Mucosa of rectum (tissue), 2 donors: ENCODE results near the gene SMOC1.
"Not testable (repeated sequence)": the region's sequence is repeated elsewhere in the genome, so short reads cannot be mapped to it uniquely, and the experiment has no call there.

ENCODE experiments used
- H3K27ac ChIP-seq, 2 donors: one replicate each; pipeline ENCODE4 v1.7.0; 2013; ENCODE audit warnings: inconsistent platforms in 2 of 2, low read depth in 2 of 2, low read length in 2 of 2
- H3K27me3 ChIP-seq, 2 donors: one replicate each; pipeline ENCODE4 v1.7.0; 2013; ENCODE audit warnings: low read length in 2 of 2; ENCODE audit not compliant: control insufficient read depth in 2 of 2, insufficient read depth in 2 of 2
- H3K36me3 ChIP-seq, 2 donors: one replicate each; pipeline ENCODE4 v1.7.0; 2013; ENCODE audit warnings: low read length in 2 of 2; ENCODE audit not compliant: control insufficient read depth in 2 of 2, insufficient read depth in 2 of 2
- H3K4me1 ChIP-seq, 2 donors: one replicate each; pipeline ENCODE4 v1.7.0; 2013; ENCODE audit warnings: low read length in 2 of 2, mild to moderate bottlenecking in 1 of 2; ENCODE audit not compliant: control insufficient read depth in 2 of 2, insufficient read depth in 2 of 2
- H3K4me3 ChIP-seq, 2 donors: one replicate each; pipeline ENCODE4 v1.7.0; 2013; ENCODE audit warnings: low read length in 2 of 2
- H3K9ac ChIP-seq, 2 donors: one replicate each; pipeline ENCODE4 v1.7.0; 2013; ENCODE audit warnings: low read length in 2 of 2, low read depth in 1 of 2, mild to moderate bottlenecking in 1 of 2
- H3K9me3 ChIP-seq, 2 donors: one replicate each; pipeline ENCODE4 v1.7.0; 2013; ENCODE audit warnings: low read length in 2 of 2; ENCODE audit not compliant: control insufficient read depth in 2 of 2
- donor health status: healthy.
- donor health status: Normal muscosa, but diverticular disease.

SMOC1 gene

DNA sequence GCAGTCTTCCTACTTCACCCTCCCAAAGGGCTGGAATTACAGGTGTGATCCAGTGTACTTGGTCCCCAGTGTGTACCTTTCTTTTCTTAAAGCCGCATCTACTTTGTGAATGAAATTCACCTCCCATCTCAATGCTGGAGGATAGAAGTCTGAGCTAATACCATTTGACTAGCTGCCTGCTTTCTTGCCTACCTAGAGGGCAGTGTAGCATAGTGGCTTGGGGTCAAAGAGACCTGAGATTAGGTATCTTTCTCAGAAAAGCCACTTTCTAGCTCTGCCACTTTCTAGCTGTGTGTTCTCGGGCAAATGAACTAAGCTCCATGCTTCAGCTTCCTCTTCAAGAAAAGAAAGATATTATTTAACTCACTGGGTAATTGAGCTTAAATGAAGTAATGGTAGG lies 16.9 kb downstream of the SMOC1 start:
- Histone ChIP-seq H3K9ac (no peak overlapping the region), H3K4me1 (no peaks in the 10 kb centered on the region), H3K4me3 (no peak overlapping the region), H3K27ac (no peak overlapping the region), H3K9me3 (no peaks in the 10 kb centered on the region), H3K27me3 (peaks cover 0 to 2% of the 10 kb centered on the region in 2 donors), H3K36me3 (no peaks in the 10 kb centered on the region)

GRCh38 chr14:69896972-69897371 lies 17.8 kb downstream of the SMOC1 start:
- no peaks in the 10 kb centered on the region for H3K4me1 ChIP-seq
- H3K36me3 ChIP-seq = no peaks in the 10 kb centered on the region
- H3K27me3 ChIP-seq = no peaks in the 10 kb centered on the region
- H3K4me3 ChIP-seq = no peak overlapping the region
- no peak overlapping the region for H3K27ac ChIP-seq
- no peak overlapping the region for H3K9ac ChIP-seq
- H3K9me3 ChIP-seq = no peaks in the 10 kb centered on the region

DNA sequence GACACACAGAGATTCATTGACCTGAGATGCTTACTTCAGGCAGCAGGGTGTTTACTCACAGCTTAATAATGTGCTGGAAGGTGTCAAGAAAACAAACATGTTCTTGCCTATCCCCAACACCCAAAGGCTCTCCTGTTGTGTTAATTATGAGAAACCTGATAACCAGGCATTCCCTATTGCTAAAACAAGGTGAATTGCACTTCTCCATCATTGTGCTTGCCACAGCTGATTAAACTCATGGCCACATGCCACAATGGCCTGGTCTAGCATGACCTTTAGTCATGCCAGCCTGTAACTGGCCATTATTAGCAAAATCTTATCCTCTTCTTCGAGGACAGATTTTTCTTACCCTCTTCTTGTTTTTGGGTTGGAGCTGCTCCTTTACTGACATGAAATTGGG lies 21.4 kb downstream of the SMOC1 start:
- Histone ChIP-seq H3K4me3 (no peak overlapping the region), H3K36me3 (no peaks in the 10 kb centered on the region), H3K4me1 (no peaks in the 10 kb centered on the region), H3K27me3 (no peaks in the 10 kb centered on the region), H3K27ac (no peak overlapping the region), H3K9me3 (no peaks in the 10 kb centered on the region), H3K9ac (no peak overlapping the region)

DNA sequence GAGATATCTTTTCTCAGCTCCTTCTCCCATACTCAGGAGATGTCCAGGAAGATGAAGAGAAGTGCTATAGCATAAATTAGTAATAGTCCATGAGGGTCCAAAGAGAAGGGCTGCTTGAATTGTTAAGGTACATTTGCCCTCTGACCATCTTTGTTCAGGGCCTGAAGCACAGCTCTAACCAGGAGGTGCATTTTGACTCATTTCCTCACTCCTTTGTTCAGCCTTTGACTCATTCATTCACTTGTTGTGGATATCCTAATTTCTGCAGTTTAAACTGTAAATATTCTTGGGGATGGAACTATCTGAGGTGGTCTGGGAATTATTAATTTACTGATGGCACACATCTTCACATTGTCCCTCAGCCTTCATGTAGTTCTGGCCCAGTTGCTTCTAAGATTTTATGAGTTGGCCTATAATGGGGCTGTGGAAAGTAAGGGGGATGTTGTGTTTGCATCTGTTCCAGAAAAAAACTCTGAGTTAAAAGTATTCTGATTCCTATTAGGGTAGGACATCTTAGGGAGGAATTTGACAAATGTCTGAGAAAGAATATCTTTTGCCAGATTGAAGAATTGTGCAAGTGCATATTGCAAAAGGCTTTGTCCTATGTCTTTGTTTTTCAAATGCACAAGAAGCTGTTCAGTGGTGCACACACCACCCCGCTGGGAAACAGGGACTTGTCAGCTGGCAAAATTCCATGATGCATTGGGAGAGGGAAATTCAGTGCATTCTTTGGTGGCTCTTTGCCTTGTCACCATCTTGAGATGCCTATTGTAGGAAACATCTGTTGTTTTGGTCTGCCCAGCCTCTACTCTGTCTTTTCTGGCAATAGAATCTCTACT lies 22.1 kb downstream of the SMOC1 start:
- H3K36me3 ChIP-seq = no peaks in the 10 kb centered on the region
- H3K4me3 ChIP-seq = no peak overlapping the region
- H3K9me3 ChIP-seq = no peaks in the 10 kb centered on the region
- no peaks in the 10 kb centered on the region for H3K4me1 ChIP-seq
- no peaks in the 10 kb centered on the region for H3K27me3 ChIP-seq
- no peak overlapping the region for H3K9ac ChIP-seq
- no peak overlapping the region for H3K27ac ChIP-seq

DNA sequence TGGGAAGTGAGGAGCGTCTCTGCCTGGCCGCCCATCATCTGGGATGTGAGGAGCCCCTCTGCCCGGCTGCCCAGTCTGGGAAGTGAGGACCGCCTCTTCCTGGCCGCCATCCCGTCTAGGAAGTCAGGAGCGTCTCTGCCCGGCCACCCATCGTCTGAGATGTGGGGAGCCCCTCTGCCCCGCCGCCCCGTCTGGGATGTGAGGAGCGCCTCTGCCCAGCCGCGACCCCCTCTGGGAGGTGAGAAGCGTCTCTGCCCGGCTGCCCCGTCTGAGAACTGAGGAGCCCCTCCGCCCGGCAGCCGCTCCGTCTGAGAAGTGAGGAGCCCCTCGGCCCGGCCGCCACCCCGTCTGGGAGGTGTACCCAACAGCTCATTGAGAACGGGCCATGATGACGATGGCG lies 23.8 kb downstream of the SMOC1 start:
- not testable (repeated sequence) for H3K4me3 ChIP-seq, H3K27ac ChIP-seq, H3K4me1 ChIP-seq, H3K9me3 ChIP-seq, H3K27me3 ChIP-seq, H3K36me3 ChIP-seq, H3K9ac ChIP-seq

- no peaks in the 10 kb centered on the region for H3K9me3 ChIP-seq
- no peaks in the 10 kb centered on the region for H3K4me1 ChIP-seq
- H3K36me3 ChIP-seq = no peaks in the 10 kb centered on the region
- H3K9ac ChIP-seq = no peak overlapping the region
- no peak overlapping the region for H3K27ac ChIP-seq
- H3K27me3 ChIP-seq = peaks cover 0 to 2% of the 10 kb centered on the region in 2 donors
- H3K4me3 ChIP-seq = no peak overlapping the region
Observed at GRCh38 chr14:69904246-69904645, 25.0 kb downstream of the SMOC1 start.

DNA sequence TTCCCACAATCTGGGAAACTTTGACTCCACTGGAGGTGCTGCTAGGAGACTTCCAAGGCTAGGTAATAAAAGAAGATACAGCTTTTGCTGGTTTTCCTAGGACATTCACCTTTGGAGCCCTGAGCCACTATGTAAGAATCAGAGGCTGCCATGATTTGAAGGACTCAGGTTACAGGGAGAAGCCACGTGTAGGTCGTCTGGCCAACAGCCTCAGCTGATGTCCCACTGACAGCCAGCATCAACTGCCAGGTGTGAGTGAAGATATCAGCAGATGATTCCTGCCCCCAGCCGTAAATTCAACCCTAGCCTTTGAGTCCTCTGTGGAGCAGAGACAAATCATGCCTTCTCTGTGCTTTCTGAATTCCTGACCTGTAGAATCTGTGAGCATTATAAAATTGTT lies 27.0 kb downstream of the SMOC1 start:
- Histone ChIP-seq H3K9me3 (no peaks in the 10 kb centered on the region), H3K27me3 (peaks cover 0 to 2% of the 10 kb centered on the region in 2 donors), H3K4me3 (no peak overlapping the region), H3K36me3 (no peaks in the 10 kb centered on the region), H3K4me1 (no peaks in the 10 kb centered on the region), H3K9ac (no peak overlapping the region), H3K27ac (no peak overlapping the region)

- Histone ChIP-seq H3K27me3 (peaks cover 0 to 2% of the 10 kb centered on the region in 2 donors), H3K27ac (no peak overlapping the region), H3K36me3 (no peaks in the 10 kb centered on the region), H3K4me3 (no peak overlapping the region), H3K9ac (no peak overlapping the region), H3K4me1 (no peaks in the 10 kb centered on the region), H3K9me3 (no peaks in the 10 kb centered on the region)
Observed at GRCh38 chr14:69909826-69910550, 30.8 kb downstream of the SMOC1 start.

DNA sequence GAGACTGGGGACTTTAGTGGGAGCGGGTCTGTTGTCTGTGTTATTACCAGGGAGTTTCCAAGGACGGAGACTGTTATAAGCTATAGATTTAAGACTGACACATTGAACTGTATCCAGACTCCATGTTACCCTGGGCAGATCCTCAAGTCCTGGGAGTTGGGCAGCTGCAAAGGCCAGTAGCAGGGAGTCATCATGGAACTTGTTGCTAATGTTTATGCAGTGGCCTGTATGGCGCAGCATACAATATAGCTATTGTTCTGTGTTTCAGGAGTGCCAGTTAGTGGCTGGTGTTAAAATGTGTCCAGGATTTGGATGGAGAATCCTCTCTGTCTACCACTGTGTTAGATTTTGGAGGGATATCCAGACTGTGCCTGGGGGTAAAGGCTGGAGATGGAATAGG lies 31.7 kb downstream of the SMOC1 start:
- Histone ChIP-seq H3K9ac (no peak overlapping the region), H3K4me1 (no peaks in the 10 kb centered on the region), H3K36me3 (no peaks in the 10 kb centered on the region), H3K4me3 (no peak overlapping the region), H3K27ac (no peak overlapping the region), H3K9me3 (no peaks in the 10 kb centered on the region), H3K27me3 (peaks cover 0 to 2% of the 10 kb centered on the region in 2 donors)

DNA sequence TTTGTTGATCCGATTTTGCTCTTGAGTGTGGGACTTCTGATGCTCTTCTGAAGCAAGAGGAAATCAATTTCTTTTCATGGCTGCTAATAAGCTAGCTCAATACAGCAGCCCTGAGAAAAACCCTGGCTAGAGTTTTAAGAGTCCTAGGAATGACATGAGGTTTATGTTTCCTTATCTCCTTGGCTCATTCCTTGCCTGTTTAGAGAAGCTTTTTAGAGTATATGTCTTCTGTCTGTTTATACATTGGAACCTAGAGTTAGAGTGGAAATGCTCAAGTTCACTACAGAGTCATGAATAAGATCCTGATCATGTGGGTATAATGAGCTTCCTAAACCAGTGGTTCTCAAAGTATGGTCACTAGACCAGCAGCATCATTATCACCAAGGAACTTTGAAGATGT lies 34.5 kb downstream of the SMOC1 start:
- Histone ChIP-seq H3K27me3 (peaks cover 0 to under 1% of the 10 kb centered on the region in 2 donors), H3K9ac (no peak overlapping the region), H3K27ac (no peak overlapping the region), H3K4me3 (no peak overlapping the region), H3K9me3 (no peaks in the 10 kb centered on the region), H3K4me1 (no peaks in the 10 kb centered on the region), H3K36me3 (no peaks in the 10 kb centered on the region)
